Testis (tissue), 2 donors: ENCODE data around the gene LZTFL1.

Experiments used
- POLR2A ChIP-seq: fragments of 450-650 bp; IDR thresholded peaks from one replicate; pipeline ENCODE4 v1.6.1; 2017; ENCODE audit warnings: antibody characterized with exemption, mild to moderate bottlenecking, moderate library complexity
- TF ChIP-seq, protein P1 (sequence below), 3 experiments: fragments of 450-650 bp in 2 of 3; fragments of 200-600 bp in 1 of 3; sonication (generic) in 1 of 3; IDR thresholded peaks; one replicate each; pipeline ENCODE4 v1.5.1; 2016 to 2019; ENCODE audit warnings: antibody characterized with exemption in 3 of 3, mild to moderate bottlenecking in 2 of 3, moderate library complexity in 1 of 3

DNA sequence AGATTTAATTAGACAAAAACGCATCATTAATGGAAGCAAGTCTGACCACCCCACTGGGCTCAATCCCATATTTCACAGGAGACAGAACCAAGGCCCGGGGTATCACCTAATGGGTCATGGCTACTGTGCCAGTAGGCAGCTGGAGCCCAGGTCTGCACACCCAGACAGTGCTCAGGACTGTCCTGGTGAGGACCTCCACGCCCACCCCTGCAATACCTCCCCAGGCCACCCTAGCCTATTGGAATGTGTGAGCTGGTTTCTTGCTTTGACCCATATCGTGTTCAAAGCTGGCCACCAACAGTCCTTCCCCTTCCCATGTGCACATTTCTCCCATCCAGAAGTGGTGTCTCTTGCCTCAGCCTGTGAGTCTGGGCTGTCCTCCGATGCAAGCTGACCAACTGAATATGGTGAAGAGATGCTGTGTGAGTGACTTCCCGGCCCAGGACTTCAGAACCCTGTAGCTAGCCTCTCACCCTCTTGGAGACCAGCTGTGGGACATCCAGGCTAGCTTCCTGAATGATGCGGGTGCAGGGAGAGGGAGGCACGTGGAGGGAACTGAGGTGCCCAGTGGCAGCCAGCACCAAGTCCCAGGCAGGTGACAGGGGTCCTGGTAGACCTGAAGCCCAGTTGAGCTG is 64.7 kb downstream of the LZTFL1 start:
- TF ChIP-seq, protein P1, sequence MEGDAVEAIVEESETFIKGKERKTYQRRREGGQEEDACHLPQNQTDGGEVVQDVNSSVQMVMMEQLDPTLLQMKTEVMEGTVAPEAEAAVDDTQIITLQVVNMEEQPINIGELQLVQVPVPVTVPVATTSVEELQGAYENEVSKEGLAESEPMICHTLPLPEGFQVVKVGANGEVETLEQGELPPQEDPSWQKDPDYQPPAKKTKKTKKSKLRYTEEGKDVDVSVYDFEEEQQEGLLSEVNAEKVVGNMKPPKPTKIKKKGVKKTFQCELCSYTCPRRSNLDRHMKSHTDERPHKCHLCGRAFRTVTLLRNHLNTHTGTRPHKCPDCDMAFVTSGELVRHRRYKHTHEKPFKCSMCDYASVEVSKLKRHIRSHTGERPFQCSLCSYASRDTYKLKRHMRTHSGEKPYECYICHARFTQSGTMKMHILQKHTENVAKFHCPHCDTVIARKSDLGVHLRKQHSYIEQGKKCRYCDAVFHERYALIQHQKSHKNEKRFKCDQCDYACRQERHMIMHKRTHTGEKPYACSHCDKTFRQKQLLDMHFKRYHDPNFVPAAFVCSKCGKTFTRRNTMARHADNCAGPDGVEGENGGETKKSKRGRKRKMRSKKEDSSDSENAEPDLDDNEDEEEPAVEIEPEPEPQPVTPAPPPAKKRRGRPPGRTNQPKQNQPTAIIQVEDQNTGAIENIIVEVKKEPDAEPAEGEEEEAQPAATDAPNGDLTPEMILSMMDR (IDR thresholded peaks at IDR 0.05), result no peak
- no peak for TF ChIP-seq POLR2A
